Measurements from ENCODE around the gene CDIP1.

The CDIP1 gene

GRCh38 chr16:4510747-4511426 is 27.7 kb downstream of the CDIP1 start:
- H3K4me3 ChIP-seq (ENCODE audit: low read depth, low read length), result no peak overlapping the region
- no peak for DNase-seq (ENCODE audit: low read depth)
- no peak for TF ChIP-seq CTCF (conservative IDR thresholded peaks at IDR 0.05; ENCODE audit: low read depth, low read length)

GRCh38 chr16:4510131-4510530 is 28.4 kb downstream of the CDIP1 start:
- TF ChIP-seq CTCF (conservative IDR thresholded peaks at IDR 0.05; ENCODE audit: low read depth, low read length), result no peak
- no peak overlapping the region for H3K4me3 ChIP-seq (ENCODE audit: low read depth, low read length)
- DNase-seq (ENCODE audit: low read depth), result no peak

- H3K4me3 ChIP-seq (ENCODE audit: low read depth, low read length), result no peak overlapping the region
- no peak for TF ChIP-seq CTCF (conservative IDR thresholded peaks at IDR 0.05; ENCODE audit: low read depth, low read length)
- DNase-seq (ENCODE audit: low read depth), result no peak
These were observed 29.2 kb downstream of the CDIP1 start for GRCh38 chr16:4509420-4509819.

- no peak for TF ChIP-seq CTCF (conservative IDR thresholded peaks at IDR 0.05; ENCODE audit: low read depth, low read length)
- H3K4me3 ChIP-seq (ENCODE audit: low read depth, low read length), result no peak overlapping the region
- DNase-seq (ENCODE audit: low read depth), result no peak
These were observed 29.8 kb downstream of the CDIP1 start for GRCh38 chr16:4508806-4509205.

- TF ChIP-seq CTCF (conservative IDR thresholded peaks at IDR 0.05; ENCODE audit: low read depth, low read length), result no peak
- DNase-seq (ENCODE audit: low read depth), result no peak
- H3K4me3 ChIP-seq (ENCODE audit: low read depth, low read length), result no peak overlapping the region
These were observed 30.8 kb downstream of the CDIP1 start for GRCh38 chr16:4507588-4508345.

- peak; percentile 91 for TF ChIP-seq CTCF (conservative IDR thresholded peaks at IDR 0.05; ENCODE audit: low read depth, low read length)
- no peak overlapping the region for H3K4me3 ChIP-seq (ENCODE audit: low read depth, low read length)
- peak; percentile 90 for DNase-seq (ENCODE audit: low read depth)
These were observed 32.1 kb downstream of the CDIP1 start for GRCh38 chr16:4506450-4506849.

All from choroid plexus epithelial cell (primary cell).